ENCODE measurements around the gene RHD. TPM values are rescaled to one million over a fixed set of nuclear protein-coding genes. Genes with fewer than 3 reads are reported as not detected.
"Not testable (repeated sequence)": the region's sequence is repeated elsewhere in the genome, so short reads cannot be mapped to it uniquely, and the experiment has no call there.

The RHD gene
- 2.1 TPM for polyA plus RNA-seq (ENCODE audit: insufficient read length)
- long read RNA-seq, donor 1, partial matches to known transcripts, result 7 of 7 reads
- long read RNA-seq, donor 1, other reads (novel, unspliced or antisense), result 0 of 7 reads
- long read RNA-seq, donor 2, result 0 reads
- long read RNA-seq, donor 3, result 0 reads
- long read RNA-seq, donor 4, result 0 reads
- long read RNA-seq, donor 5, result 0 reads
- long read RNA-seq, donor 6, result 0 reads
- long read RNA-seq, donor 7, result 0 reads
- long read RNA-seq, donor 8, result 0 reads

GRCh38 chr1:25272238-25272637, at the start of gene RHD:
Gene RHD (plus strand): TSS chr1:25272509. CDS start chr1:25272548, 39 bp downstream.
- not testable (repeated sequence) for DNase-seq

DNA sequence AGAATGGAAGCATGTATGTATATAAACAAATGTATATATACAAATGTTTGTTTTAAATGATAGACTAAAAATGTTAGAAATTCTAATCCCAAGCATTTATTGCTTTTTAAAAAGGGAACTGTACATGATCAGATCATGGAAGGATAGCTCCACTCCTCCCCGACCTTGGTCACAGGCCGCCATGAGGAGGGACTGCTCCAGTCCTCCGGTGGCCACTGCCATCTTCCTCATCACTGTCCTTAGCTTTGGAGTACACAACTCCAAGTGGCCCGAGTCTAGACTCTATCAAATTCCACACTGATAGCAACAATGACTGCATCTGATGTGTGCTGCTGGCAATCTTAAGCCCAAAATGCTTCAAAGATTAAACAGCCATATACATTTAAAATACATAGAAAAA, 49.7 kb upstream of the RHD start:
- no peak for DNase-seq

GRCh38 chr1:25223471-25223870, 48.8 kb upstream of the RHD start:
- DNase-seq, result no peak

- DNase-seq, result peak; percentile 96
Observed at GRCh38 chr1:25232027-25232865, 40.1 kb upstream of the RHD start, which contains the start of gene SYF2. Gene SYF2 (minus strand): TSS chr1:25232502. CDS start chr1:25232467, 35 bp downstream.

- DNase-seq, result peak; percentile 70
Observed at GRCh38 chr1:25232866-25233784, 39.2 kb upstream of the RHD start.

- DNase-seq, result not testable (repeated sequence)
Observed at GRCh38 chr1:25235411-25235810, 36.9 kb upstream of the RHD start.

DNA sequence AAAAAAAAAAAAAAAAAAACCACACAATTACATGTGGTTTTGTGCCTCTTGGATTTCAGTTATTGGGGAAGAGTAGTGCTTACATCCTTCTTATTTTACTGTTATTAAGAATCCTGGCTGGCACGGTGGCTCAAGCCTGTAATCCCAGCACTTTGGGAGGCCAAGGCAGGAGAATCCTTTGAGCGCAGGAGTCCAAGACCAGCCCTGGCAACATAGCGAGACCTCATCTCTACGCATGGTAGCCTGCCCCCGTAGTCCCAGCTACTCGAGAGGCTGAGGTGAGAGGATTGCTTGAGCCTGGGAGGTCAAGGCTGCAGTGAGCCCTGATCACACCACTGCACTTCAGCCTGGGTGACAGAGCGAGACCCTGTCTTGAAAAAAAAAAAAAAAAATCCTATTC, 36.0 kb upstream of the RHD start:
- DNase-seq, result not testable (repeated sequence)

GRCh38 chr1:25238046-25238445, 34.3 kb upstream of the RHD start:
- DNase-seq, result no peak

DNA sequence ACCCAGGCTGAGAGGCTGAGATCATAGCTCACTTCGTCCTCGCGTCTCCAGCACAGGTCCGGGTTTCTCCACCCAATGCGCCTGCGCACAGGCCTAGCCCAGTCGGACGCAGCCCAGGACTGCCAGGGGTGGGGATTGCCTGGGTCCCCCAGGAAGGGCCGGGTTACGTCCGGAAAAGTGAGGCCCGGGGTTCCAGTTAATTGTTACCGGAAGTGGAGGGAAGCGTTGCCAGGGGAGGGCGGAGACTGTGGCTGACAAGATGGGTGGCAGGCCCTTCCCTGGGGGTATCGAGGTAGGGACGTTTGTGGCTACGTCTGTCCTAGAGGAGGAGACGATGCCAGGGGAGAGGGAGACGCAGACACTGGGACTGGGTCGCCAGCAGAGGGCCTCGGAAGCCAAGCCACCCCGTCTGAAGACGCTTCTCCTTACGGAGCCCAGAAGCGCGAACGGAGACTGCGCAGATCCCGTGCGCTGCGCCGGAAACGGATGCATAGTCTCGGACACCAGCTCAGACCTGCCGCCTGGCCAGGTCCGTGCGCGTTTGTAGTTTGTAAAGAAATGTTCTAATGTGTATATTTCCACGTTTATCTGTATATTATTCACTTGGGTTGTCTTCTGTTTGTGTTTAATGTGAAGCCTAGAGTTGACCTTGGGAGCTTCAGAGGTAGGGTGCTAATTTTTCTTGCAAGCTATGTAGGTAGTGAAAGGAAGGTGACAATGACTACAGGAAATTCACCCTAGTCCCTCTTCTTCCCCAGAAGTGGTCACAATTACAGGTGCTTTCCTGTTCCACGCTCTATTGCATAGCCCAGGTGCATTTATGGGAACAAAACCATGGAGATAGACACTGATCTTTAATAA, 32.4 kb upstream of the RHD start:
- peak; percentile 84 for DNase-seq

- DNase-seq, result no peak
Observed at GRCh38 chr1:25243907-25244306, 28.4 kb upstream of the RHD start.

DNA sequence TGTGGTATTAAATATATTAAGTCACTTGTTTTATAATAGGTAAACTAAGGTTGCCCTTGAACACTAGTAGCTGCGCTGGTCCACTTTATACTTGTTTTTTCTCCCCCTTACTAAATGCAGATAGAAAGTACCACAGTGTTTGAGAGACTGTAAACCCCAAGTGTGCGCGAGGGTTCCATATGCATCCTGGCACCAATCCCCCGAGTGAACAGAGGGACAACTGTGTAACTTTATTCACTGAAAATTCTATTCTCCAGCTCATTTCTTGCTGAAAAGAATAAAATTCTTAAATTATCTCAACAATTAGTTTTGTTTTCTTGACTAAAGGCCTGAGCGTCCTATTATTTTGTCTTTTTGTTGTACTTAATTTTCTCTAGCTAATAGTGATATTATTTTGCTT, 26.9 kb upstream of the RHD start:
- DNase-seq, result no peak

GRCh38 chr1:25245809-25246599, 26.3 kb upstream of the RHD start:
- DNase-seq, result no peak

- DNase-seq, result no peak
Observed at GRCh38 chr1:25246600-25247023, 25.7 kb upstream of the RHD start.

DNA sequence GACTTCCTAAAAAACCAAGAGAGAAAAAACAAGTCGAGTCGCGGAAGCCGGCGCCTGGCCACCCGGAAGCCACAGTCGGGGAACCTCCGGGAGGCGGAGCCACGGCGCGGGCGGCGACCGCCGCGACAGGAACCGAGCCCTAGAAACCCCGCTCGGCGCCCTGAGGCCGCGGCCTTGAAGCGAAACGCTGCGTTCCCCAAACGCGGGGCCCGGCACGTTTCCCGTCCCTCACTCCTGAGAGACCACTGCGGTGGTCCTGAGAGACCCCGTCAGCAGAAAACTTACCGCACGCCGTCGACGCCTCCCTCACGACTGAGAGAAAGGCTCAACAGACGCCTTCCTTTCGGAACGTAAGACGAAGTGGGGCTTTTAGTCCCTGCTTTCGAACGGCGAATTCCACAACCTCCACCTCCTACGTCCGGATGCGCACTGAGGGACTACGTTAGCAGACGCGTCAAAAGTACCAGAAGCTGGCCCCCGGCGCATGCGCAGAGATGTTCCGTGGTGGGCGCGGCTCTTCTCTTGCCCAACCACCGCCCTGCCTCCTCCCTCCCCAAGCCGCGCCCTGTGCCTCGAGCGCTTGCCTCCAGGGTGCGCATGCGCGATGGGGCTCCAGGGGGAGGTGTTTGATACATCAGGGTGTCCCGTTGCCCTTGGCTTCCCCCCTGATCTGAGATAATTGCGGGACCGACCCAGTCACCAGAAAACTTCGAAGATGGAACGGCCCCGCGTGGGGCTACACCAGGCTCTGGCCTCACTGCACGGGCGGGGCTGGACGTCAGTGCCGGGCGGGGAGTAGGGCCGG, 25.1 kb upstream of the RHD start, which contains the start of gene RSRP1:
Gene RSRP1, minus strand, starts transcription at position 431 of the 805 bp plus-strand sequence. CDS start 491 bp downstream, outside the sequence.
- DNase-seq, result peak; percentile 98

GRCh38 chr1:25247829-25248754, 24.2 kb upstream of the RHD start:
- no peak for DNase-seq

- no peak for DNase-seq
Observed at GRCh38 chr1:25253911-25254310, 18.4 kb upstream of the RHD start.

GRCh38 chr1:25255706-25256577, 16.4 kb upstream of the RHD start:
- DNase-seq, result no peak
